DOHH2 (cell line): ENCODE results near the gene ATXN7L3B.
A peak's percentile ranks its signal among the peaks of the same experiment; 100 is the strongest.

Experiments
- H3F3A ChIP-seq: fragments of 200-600 bp; sonication (generic), shearing (Covaris generic); 2 replicates; pipeline ENCODE4 v1.6.0; 2016; ENCODE audit warnings: antibody characterized with exemption, mild to moderate bottlenecking; ENCODE audit not compliant: control insufficient read depth, insufficient read depth
- H3K27ac ChIP-seq: fragments of 200-600 bp; sonication (generic); 2 replicates; pipeline ENCODE4 v1.5.1; 2014; ENCODE audit warnings: low read depth, mild to moderate bottlenecking, low read length, moderate library complexity
- H3K27me3 ChIP-seq: fragments of 200-600 bp; sonication (generic); 2 replicates; pipeline ENCODE4 v1.6.1; 2014; ENCODE audit warnings: mild to moderate bottlenecking, low read length, mixed read lengths; ENCODE audit not compliant: control insufficient read depth
- H3K36me3 ChIP-seq: fragments of 200-600 bp; sonication (generic); 2 replicates; pipeline ENCODE4 v1.6.1; 2014; ENCODE audit warnings: mild to moderate bottlenecking, low read length, moderate library complexity, mixed read lengths; ENCODE audit not compliant: control insufficient read depth
- H3K4me1 ChIP-seq: fragments of 200-600 bp; sonication (generic); 2 replicates; pipeline ENCODE4 v1.6.1; 2014; ENCODE audit warnings: mild to moderate bottlenecking, low read length, mixed read lengths; ENCODE audit not compliant: control insufficient read depth
- H3K4me2 ChIP-seq: fragments of 200-600 bp; sonication (generic); 2 replicates; pipeline ENCODE4 v1.6.0; 2014; ENCODE audit warnings: mild to moderate bottlenecking, low read length, moderate library complexity
- H3K4me3 ChIP-seq: fragments of 200-600 bp; sonication (generic); 2 replicates; pipeline ENCODE4 v1.5.1; 2014; ENCODE audit warnings: mild to moderate bottlenecking, low read length, mixed read lengths
- H3K79me2 ChIP-seq: fragments of 200-600 bp; sonication (generic); 2 replicates; pipeline ENCODE4 v1.6.1; 2014; ENCODE audit warnings: mild to moderate bottlenecking, low read length, mixed read lengths; ENCODE audit not compliant: control insufficient read depth
- H3K9me2 ChIP-seq: fragments of 200-600 bp; sonication (generic); replicated peaks from 2 replicates; pipeline ENCODE4 v1.6.1; 2014; ENCODE audit warnings: mild to moderate bottlenecking, low read length, mixed read lengths; ENCODE audit not compliant: control insufficient read depth
- H3K9me3 ChIP-seq: fragments of 200-600 bp; sonication (generic); 2 replicates; pipeline ENCODE4 v1.6.1; 2014; ENCODE audit warnings: antibody characterized with exemption, low read length, mixed read lengths; ENCODE audit not compliant: control insufficient read depth, insufficient read depth
- H4K20me1 ChIP-seq: fragments of 200-600 bp; sonication (generic); 2 replicates; pipeline ENCODE4 v1.6.0; 2014; ENCODE audit warnings: low read depth, mild to moderate bottlenecking, antibody characterized with exemption, low read length, moderate library complexity; ENCODE audit not compliant: control insufficient read depth, insufficient read depth
- CTCF ChIP-seq: fragments of 200-600 bp; sonication (generic); IDR thresholded peaks from one replicate; pipeline ENCODE4 v1.5.1; 2014; ENCODE audit warnings: antibody characterized with exemption, mild to moderate bottlenecking, low read depth, low read length; ENCODE audit not compliant: poor library complexity, severe bottlenecking
- EZH2phosphoT487 ChIP-seq: fragments of 200-600 bp; sonication (generic); IDR thresholded peaks from 2 replicates; pipeline ENCODE4 v1.6.1; 2017; ENCODE audit warnings: borderline replicate concordance, mild to moderate bottlenecking, antibody characterized with exemption, low read length, moderate library complexity, mixed read lengths

ATXN7L3B gene

GRCh38 chr12:74535536-74535935 is 2.1 kb upstream of the ATXN7L3B start:
- H3K79me2 ChIP-seq = peaks cover 29% of the 10 kb centered on the region
- no peaks in the 10 kb centered on the region for H3K9me2 ChIP-seq
- H3K36me3 ChIP-seq = peaks cover 28% of the 10 kb centered on the region
- peaks cover 30% of the 10 kb centered on the region for H3K4me1 ChIP-seq
- H3K4me3 ChIP-seq = no peak overlapping the region
- TF ChIP-seq CTCF = no peak
- no peak for TF ChIP-seq EZH2phosphoT487
- no peak overlapping the region for H3K27ac ChIP-seq
- no peak overlapping the region for H3K4me2 ChIP-seq
- H3F3A ChIP-seq = peaks cover 7% of the 10 kb centered on the region
- H3K9me3 ChIP-seq = peaks cover 6% of the 10 kb centered on the region; the same call in 1 of the 2 replicates
- H4K20me1 ChIP-seq = peaks cover 19% of the 10 kb centered on the region; the same call in 1 of the 2 replicates
- H3K27me3 ChIP-seq = no peaks in the 10 kb centered on the region; the same call in 1 of the 2 replicates

- H3K9me2 ChIP-seq = no peaks in the 10 kb centered on the region
Measured at GRCh38 chr12:74537126-74537706, 419 bp upstream of the ATXN7L3B start.

GRCh38 chr12:74538491-74539258 is 1.0 kb downstream of the ATXN7L3B start:
- H3K4me2 ChIP-seq = peak overlapping the region; percentile 73
- H3K79me2 ChIP-seq = peaks cover 56% of the 10 kb centered on the region
- H3K9me3 ChIP-seq = peaks cover 6% of the 10 kb centered on the region; the same call in 1 of the 2 replicates
- no peaks in the 10 kb centered on the region for H3K9me2 ChIP-seq
- peak overlapping the region; percentile 99 for H3K4me3 ChIP-seq
- H3F3A ChIP-seq = peaks cover 9% of the 10 kb centered on the region
- peaks cover 37% of the 10 kb centered on the region for H3K4me1 ChIP-seq
- H4K20me1 ChIP-seq = peaks cover 29% of the 10 kb centered on the region
- H3K27ac ChIP-seq = peak overlapping the region; percentile 88; the same call in 1 of the 2 replicates
- no peaks in the 10 kb centered on the region; the same call in 1 of the 2 replicates for H3K27me3 ChIP-seq
- TF ChIP-seq EZH2phosphoT487 = no peak
- TF ChIP-seq CTCF = no peak
- peaks cover 56% of the 10 kb centered on the region for H3K36me3 ChIP-seq

More at GRCh38 chr12:74537126-74537706, 419 bp upstream of the ATXN7L3B start:
- H3K4me2 ChIP-seq = peak overlapping the region; percentile 73
- TF ChIP-seq EZH2phosphoT487 = no peak
- TF ChIP-seq CTCF = peak; percentile 66
- H3K4me3 ChIP-seq = peak overlapping the region; percentile 99
- H3K4me1 ChIP-seq = peaks cover 31% of the 10 kb centered on the region
- peaks cover 44% of the 10 kb centered on the region for H3K36me3 ChIP-seq
- peaks cover 21% of the 10 kb centered on the region for H4K20me1 ChIP-seq
- H3K27me3 ChIP-seq = no peaks in the 10 kb centered on the region; the same call in 1 of the 2 replicates
- H3K79me2 ChIP-seq = peaks cover 46% of the 10 kb centered on the region
- peaks cover 6% of the 10 kb centered on the region; the same call in 1 of the 2 replicates for H3K9me3 ChIP-seq
- peak overlapping the region; percentile 88 for H3K27ac ChIP-seq
- H3F3A ChIP-seq = peaks cover 7% of the 10 kb centered on the region
